ENCODE measurements around the gene HLF. TPM values are rescaled to one million over a fixed set of nuclear protein-coding genes. Genes with fewer than 3 reads are reported as not detected.

Gene HLF
- total and polyA plus RNA-seq, 10 of the 15 experiments (the other 5 are each of a cell fraction or from before 2014, with no cell fraction given), result 0.01 to 0.33 (median 0.20) TPM; not detected in 3

DNA sequence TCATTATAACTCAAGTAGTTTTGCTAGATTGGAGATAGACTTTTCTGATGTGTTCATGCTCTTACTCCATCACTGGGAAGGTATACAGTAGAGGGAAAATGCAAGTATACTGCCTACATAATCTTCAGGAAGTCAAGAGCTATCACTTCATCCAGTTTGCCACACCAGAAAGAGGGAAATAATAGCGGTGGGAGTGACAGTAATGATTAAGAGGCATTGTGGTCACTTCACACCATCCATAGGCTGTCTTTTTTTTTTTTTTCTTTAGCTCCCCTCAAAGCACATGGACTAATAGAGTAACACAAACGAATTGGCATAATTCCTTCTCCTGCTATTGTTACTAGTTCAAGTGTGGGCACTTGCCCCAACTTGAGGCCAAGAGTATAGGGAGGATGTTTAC, 28.4 kb upstream of the HLF start (continued):
- TF ChIP-seq, protein P1, sequence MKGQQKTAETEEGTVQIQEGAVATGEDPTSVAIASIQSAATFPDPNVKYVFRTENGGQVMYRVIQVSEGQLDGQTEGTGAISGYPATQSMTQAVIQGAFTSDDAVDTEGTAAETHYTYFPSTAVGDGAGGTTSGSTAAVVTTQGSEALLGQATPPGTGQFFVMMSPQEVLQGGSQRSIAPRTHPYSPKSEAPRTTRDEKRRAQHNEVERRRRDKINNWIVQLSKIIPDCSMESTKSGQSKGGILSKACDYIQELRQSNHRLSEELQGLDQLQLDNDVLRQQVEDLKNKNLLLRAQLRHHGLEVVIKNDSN (IDR thresholded peaks at IDR 0.05; ENCODE audit: borderline replicate concordance, extremely low read length, insufficient read depth, low read depth, low read length), result no peak
- TF ChIP-seq FOXK2 (IDR thresholded peaks at IDR 0.05), result no peak

DNA sequence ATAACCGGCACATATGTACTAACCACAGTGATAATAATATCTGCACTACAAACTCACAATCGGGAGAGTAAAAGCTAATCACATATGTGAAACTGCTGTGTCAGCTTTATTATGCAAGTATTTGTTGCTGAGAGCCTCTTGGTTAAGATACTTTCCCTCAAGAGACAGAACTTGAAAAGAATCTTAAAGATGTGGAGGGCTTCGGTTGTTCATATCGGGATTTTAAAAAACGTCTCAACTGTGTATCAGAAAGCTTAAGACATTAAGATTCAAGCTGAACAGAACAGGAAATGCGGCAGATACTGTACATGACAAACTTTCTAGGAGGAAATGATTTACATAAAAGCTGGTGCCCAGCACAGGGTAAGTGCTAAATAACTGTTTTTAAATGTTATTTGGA, 27.5 kb upstream of the HLF start:
- no peak for TF ChIP-seq BMI1 (IDR thresholded peaks at IDR 0.05; ENCODE audit: borderline replicate concordance)
- no peak for TF ChIP-seq ASH2L (IDR thresholded peaks at IDR 0.05; ENCODE audit: borderline replicate concordance, low read depth)
- TF ChIP-seq TCF12 (IDR thresholded peaks at IDR 0.05; ENCODE audit: low read depth, low read length), result no peak
- TF ChIP-seq ZNF207 (IDR thresholded peaks at IDR 0.05; ENCODE audit: borderline replicate concordance), result no peak
- no peak for TF ChIP-seq ZNF274 (IDR thresholded peaks at IDR 0.05; ENCODE audit: insufficient read depth, insufficient read length)
- no peak for TF ChIP-seq HCFC1 (IDR thresholded peaks at IDR 0.05; ENCODE audit: low read length)
- TF ChIP-seq CHD4 (IDR thresholded peaks at IDR 0.05), result no peak
- TF ChIP-seq RELA (IDR thresholded peaks at IDR 0.05; ENCODE audit: borderline replicate concordance, partially characterized antibody), result no peak
- no peak for TF ChIP-seq SMC3 (IDR thresholded peaks at IDR 0.05; ENCODE audit: borderline replicate concordance, low read length)
- TF ChIP-seq SMARCA5 (IDR thresholded peaks at IDR 0.05), result no peak
- no peak for TF ChIP-seq BCL11A (IDR thresholded peaks at IDR 0.05; ENCODE audit: low read depth, low read length)
- Histone ChIP-seq H3K9ac (ENCODE audit: control insufficient read depth, insufficient read depth, low read length) (no peak overlapping the region), H3K79me2 (ENCODE audit: control insufficient read depth, insufficient read depth, low read length) (no peaks in the 10 kb centered on the region), H3K9me3 (replicated peaks; ENCODE audit: control insufficient read depth, insufficient read depth, low read length) (no peaks in the 10 kb centered on the region), H4K20me1 (ENCODE audit: control insufficient read depth, insufficient read depth) (no peaks in the 10 kb centered on the region), H3K4me3 (no peak overlapping the region), H3K36me3 (ENCODE audit: control insufficient read depth in 2 of 2, insufficient read depth in 2 of 2, low read length in 1 of 2) (no peaks in the 10 kb centered on the region), H3K27me3 (replicated peaks in 1 of 2; ENCODE audit: control insufficient read depth in 2 of 2, insufficient read depth in 2 of 2, low read length in 1 of 2) (no peaks in the 10 kb centered on the region), H3K4me1 (ENCODE audit: control insufficient read depth, insufficient read depth, low read length) (peaks cover 13% of the 10 kb centered on the region), H3K4me2 (ENCODE audit: control insufficient read depth, insufficient read depth) (peak overlapping the region; percentile 86), H3K27ac (ENCODE audit: control insufficient read depth, insufficient read depth) (no peak overlapping the region; the same call in 1 of the 2 replicates), H2AFZ (ENCODE audit: control insufficient read depth, low read depth, low read length) (peak overlapping the region; percentile 69)
- no peak for DNase-seq (ENCODE audit: low read depth, low spot score)
- no TSS peak for BruUV-seq (replicated peaks)
- ChIA-PET RAD21 (ENCODE audit: unreplicated experiment) (interaction anchor here (0.7 kb wide), 1 partner anchor 147 kb away, joined by 3 read pairs; no protein-coding TSS in a partner anchor), POLR2A (interaction anchor here (0.7 kb wide), 1 partner anchor 23 kb away, joined by 3 read pairs; no protein-coding TSS in a partner anchor), CTCF (interaction anchor here (1.2 to 2.0 kb wide), 3 partner anchors 10 to 232 kb away, joined by 3 to 6 read pairs (median 4); no protein-coding TSS in a partner anchor), SMC1A (ENCODE audit: uncharacterized antibody, unreplicated experiment) (interaction anchor here (0.8 to 1.4 kb wide), 3 partner anchors 46 to 178 kb away, joined by 3 to 4 read pairs (median 3); no protein-coding TSS in a partner anchor)
- under 1% methylated on average over 6 of the region's 6 CpGs for WGBS (ENCODE audit: insufficient coverage, insufficient replicate concordance, low lambda C conversion rate, missing lambda C conversion rate)
- peak; percentile 66 for FAIRE-seq
- in situ Hi-C loops (cut with MboI), result no loop called here
- no peak for ATAC-seq
- intact Hi-C loops (cut with micrococcal nuclease; ENCODE audit: unreplicated experiment), result no loop called here

Data from GM12878 (cell line).